ENCODE measurements around the gene AGBL1.

DNA sequence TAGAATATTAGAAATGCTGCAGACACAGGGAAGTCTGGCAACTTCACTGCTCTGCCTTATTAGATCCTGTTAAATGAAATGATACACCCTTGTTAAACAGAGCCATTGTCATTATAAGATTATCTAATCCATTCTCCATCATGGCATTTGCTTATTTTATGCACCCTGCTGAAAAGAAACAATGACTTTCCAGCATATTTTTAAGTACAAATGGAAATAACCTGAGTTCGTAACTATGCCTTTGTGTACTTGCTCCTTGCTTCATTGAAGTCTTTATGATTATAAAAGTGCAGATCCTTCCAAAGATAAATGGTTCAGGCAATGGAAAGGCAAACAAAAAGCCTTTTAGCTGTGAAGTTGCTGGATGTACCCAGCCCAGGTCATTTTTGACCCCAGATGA lies 195.7 kb downstream of the AGBL1 start:
- TF ChIP-seq, protein P1, sequence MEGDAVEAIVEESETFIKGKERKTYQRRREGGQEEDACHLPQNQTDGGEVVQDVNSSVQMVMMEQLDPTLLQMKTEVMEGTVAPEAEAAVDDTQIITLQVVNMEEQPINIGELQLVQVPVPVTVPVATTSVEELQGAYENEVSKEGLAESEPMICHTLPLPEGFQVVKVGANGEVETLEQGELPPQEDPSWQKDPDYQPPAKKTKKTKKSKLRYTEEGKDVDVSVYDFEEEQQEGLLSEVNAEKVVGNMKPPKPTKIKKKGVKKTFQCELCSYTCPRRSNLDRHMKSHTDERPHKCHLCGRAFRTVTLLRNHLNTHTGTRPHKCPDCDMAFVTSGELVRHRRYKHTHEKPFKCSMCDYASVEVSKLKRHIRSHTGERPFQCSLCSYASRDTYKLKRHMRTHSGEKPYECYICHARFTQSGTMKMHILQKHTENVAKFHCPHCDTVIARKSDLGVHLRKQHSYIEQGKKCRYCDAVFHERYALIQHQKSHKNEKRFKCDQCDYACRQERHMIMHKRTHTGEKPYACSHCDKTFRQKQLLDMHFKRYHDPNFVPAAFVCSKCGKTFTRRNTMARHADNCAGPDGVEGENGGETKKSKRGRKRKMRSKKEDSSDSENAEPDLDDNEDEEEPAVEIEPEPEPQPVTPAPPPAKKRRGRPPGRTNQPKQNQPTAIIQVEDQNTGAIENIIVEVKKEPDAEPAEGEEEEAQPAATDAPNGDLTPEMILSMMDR (IDR thresholded peaks at IDR 0.05) = no peak
- no peak for TF ChIP-seq POLR2A (IDR thresholded peaks at IDR 0.05)

Measured in Peyer's patch (tissue), 4 donors.